ENCODE measurements around the gene VWA2.
A peak's percentile ranks its signal among the peaks of the same experiment; 100 is the strongest.

The VWA2 gene

DNA sequence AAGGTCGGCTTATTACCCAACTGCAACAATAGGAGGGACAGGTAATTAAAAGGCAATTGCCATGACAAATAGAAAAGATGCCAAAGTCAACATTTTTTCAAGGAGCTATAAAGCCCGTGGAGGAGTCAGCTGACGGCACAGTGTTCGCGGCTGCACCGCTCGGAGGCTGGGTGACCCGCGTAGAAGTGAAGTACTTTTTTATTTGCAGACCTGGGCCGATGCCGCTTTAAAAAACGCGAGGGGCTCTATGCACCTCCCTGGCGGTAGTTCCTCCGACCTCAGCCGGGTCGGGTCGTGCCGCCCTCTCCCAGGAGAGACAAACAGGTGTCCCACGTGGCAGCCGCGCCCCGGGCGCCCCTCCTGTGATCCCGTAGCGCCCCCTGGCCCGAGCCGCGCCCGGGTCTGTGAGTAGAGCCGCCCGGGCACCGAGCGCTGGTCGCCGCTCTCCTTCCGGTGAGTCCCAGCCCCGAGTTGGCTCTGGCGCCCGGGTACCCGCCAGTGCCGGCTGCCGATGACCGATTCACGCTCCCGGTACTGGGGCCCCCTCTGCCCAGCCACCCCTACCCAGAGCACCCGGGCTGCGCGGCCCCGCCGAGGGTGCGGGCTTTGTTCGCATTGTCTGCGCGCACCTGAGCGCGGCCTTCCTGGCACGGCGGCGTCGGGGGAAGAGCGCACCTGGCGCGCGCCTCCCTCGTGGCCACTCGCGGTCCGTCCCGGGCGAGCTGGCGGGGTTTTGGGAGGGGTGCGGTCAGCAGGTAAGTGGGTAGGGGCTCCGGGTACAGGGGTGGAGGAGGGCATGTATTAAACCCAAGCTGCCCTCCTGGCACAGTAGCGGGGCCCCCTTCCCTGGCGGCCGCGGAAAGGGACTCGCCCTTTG, at the start of gene VWA2:
Gene VWA2 (plus strand): TSS at position 138 of the 877 bp plus-strand sequence. CDS start 9,460 bp downstream, outside the sequence.
- peak; percentile 88 for DNase-seq

GRCh38 chr10:114189700-114190099, 49.4 kb upstream of the VWA2 start:
- DNase-seq = no peak

- DNase-seq = no peak
Measured at GRCh38 chr10:114195079-114195478, 44.0 kb upstream of the VWA2 start.

DNA sequence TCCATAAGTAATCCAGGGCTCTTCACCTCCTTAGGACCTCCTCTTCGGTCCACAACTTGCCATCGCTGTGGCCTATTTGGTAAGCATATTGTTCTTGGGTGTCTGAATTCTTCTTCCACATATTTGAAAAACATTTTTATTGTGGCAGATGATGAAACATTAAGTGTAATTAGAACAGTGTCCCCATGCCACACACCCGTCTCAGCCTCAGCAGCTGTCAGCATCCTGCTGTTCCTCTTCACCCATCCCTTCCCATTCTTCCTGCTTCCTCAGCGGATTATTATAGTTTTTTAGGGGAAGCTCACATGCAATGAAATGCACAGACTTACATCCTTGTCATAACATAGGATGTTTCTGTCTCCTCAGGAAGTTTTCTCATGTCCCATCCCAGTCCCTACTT, 39.8 kb upstream of the VWA2 start:
- no peak for DNase-seq

DNA sequence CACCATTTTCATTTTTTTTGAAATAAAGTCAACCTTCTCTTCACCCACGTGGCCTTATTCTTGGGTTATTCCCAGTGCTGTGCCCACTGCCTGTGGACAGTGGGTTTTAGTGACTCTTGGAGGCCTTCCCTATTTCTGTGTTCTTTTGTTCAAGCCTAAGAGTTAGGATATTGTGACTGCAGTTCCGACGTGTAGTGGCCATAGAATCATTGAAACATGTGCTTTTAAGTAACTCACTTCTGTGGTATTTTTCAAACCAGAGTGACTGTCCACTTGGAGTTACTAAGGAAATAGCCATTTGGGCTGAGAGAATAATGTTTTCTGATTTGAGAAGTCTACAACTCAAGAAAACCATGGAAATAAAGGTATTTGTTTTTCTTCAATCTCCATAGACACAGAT, 36.2 kb upstream of the VWA2 start:
- DNase-seq = no peak

DNA sequence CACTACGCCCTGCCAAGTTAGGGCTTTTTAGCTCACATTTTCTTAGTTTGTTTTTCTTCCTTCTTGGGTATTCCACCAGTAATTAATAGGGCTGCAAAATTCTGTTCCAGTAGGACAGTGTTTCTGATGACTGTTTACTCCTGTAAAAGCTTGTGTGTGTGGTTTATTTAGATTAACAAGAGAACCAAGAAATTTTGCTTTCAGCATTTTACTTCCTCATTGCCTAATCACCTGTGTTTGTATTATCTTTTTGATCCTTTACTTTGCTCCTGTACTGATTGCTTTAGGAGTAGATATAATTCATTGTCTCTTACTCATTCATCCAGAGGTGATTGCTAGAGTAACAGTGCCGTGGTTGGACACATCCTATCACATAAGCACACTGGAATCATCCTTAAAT, 32.2 kb upstream of the VWA2 start:
- DNase-seq = no peak

- DNase-seq = no peak
Measured at GRCh38 chr10:114207349-114207748, 31.7 kb upstream of the VWA2 start.

- peak; percentile 29 for DNase-seq
Measured at GRCh38 chr10:114208351-114208750, 30.7 kb upstream of the VWA2 start.

GRCh38 chr10:114212153-114212552, 26.9 kb upstream of the VWA2 start:
- no peak for DNase-seq

GRCh38 chr10:114215033-114215432, 24.0 kb upstream of the VWA2 start:
- no peak for DNase-seq

DNA sequence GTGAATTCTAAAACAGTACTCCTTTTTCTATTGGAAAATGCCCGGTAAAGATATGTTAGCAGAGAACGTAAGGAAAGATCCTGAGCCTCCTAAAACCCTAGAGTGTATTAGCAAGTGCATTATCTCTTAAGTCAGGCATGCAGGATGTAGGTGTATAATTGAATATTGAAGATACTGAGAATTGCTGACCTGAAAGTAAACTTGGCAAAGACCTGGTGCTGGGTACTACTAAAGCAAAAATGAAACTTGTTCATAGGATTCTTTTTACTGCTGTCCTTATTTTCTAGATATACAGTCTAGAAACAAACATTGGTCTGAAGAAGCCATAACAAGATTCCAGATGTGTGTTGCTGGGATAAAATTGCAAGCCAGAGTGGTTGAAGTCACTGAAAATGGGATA, 18.8 kb upstream of the VWA2 start:
- no peak for DNase-seq

- DNase-seq = no peak
Measured at GRCh38 chr10:114221235-114221634, 17.8 kb upstream of the VWA2 start.

DNA sequence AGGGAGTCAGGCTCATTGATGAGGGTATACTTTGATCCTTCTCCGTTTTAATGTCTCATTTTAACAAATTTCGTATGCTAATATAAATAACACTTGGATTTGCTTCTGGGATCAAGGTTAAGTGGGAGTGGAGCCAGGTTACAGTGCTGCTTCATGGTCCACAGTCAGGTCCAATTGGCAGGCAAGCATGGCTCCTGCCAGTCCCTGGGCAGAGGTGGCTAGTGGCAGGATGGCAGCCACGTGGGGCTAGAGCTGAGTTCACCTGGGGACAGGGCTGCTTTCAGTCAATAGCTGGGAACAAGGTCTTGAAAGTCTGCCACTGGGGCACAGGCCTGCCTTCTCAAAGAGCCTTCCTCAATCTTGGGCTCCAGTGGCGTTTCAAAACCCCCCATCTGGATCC, 16.0 kb upstream of the VWA2 start:
- DNase-seq = no peak

DNA sequence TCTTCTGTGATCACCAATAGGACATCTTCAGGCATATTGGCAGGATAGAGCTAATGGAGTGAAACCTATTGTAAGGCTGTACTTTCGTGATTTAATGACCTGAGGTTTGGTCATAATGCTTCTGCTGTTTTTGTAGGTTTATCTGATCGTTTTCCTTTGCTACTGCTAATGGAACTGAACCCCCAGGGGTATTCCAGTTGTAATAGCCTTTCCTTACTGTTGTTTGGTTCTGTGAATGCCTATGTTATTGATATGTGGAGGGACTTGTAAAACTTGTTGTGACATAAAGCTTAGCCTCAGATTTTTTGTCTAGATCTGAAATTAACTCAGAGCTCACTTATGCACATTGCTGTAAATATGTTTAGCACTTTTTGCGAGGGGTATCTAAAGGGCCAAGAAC, 10.9 kb upstream of the VWA2 start:
- DNase-seq = no peak

DNA sequence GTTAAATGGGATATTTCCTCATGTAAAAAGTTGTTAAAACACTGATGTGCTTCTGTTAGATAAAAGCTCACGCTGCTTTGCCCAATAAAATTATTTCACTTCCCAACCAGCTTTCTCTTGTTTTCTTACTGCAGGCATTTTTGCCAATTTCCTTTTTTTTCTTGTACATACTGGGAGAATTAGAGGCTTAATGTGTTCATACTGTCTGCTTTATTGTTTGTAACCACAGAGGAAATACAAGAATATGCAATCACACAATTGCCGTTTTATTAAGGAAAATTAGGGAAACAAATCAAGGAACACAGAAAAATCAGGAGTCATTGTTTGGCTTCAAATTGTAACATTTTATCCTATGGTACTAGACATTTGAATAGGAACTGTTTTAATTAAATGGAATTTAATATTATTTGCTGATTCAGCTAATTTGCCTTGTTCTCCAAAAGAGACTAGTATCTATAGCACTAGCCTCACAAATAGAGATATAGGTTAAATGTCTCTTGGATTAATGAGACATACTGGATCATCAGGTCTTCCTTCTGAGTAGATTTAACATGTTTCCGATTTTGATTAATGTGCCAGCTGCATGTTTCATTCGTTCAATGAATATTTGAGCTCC, 6.4 kb upstream of the VWA2 start:
- no peak for DNase-seq

GRCh38 chr10:114233482-114233881, 5.6 kb upstream of the VWA2 start:
- no peak for DNase-seq

DNA sequence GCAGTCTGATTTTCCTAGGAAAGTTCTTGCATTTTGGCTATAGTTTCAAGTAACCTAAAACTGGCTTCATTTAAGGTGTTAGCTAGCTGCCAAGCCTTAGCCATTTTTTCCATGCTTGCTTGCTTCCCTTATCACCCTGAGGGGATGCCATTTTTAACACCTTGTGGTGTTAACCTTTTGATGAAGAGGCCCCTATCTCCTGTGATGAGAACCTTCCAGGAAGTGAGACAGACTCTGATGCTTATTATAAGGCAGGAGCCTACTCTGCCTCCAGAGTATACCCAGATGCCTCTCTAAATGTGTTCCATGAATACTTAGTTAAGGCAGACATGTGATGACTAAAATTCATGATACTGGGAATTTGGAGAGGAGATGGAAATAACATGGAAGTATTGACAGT, 4.9 kb upstream of the VWA2 start:
- DNase-seq = no peak

GRCh38 chr10:114239994-114240345, 916 bp downstream of the VWA2 start:
- peak; percentile 71 for DNase-seq

DNA sequence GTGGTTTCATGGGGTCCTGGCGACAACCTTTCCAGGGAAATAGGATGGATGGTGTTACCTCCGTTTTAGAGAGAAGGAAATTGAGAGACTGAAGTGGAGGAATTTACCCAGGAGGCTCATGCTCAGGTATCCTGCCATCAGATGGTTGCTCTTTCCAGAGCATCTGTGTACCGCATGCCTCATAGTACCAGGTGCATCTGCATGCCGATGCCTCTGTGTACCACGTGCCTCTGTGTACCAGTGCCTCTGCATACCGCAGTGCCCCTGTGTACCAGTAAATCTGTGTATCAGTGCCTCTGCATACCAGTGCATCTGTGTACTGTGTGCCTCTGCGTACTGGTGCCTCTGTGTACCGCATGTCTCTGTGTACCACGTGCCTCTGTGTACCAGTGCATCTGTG, 3.2 kb downstream of the VWA2 start:
- no peak for DNase-seq

DNA sequence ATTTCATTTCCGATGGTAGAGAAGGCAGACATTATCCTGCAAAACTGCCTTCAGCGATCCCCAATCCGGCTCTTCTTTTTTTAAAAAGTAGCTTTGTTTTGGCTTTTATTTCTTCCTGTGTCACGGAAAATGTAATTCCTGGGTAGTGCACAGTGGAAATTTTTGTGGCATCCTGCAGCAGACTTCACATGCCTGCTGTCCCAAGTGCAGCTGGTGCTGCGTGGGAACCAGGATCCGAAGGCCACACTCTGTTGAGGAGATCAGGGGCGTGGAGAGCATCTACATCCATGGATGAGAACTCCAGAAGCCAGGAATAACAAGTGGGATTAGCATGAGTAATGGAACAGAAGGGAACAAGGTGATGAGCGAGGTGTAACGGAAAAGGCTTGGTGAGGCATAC, 4.6 kb downstream of the VWA2 start:
- DNase-seq = no peak

GRCh38 chr10:114244126-114244525, 5.1 kb downstream of the VWA2 start:
- DNase-seq = no peak

GRCh38 chr10:114245121-114245791, 6.2 kb downstream of the VWA2 start:
- no peak for DNase-seq

GRCh38 chr10:114246679-114247305, 7.7 kb downstream of the VWA2 start:
- DNase-seq = peak; percentile 50

DNA sequence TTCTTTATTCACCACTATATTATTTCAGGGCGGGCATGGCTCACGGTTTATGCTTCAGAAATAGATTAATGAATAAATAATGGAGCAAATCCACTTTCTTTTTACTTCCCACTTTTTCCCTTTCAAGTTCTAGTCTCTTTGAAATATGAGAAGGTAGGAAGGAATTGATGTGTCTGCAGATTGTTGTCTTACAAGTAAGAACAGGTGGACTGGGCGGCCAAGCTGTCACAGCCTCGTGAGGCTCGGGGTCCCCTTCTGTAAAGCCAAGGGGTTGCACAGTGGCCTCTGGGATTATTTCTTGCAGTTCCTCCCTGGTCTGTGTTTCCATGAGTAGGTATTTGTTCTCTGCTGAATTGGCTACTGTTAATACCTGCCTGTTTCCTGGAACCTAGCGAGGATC, 11.2 kb downstream of the VWA2 start:
- peak; percentile 34 for DNase-seq

Measured in NCI-H510A treated with DMSO at 0.1 percent for 48 hours (cell line).